Fibroblast of lung (primary cell): ENCODE measurements around the gene PHF14.

ENCODE experiments used
- EZH2 ChIP-seq: IDR thresholded peaks from 2 replicates; pipeline ENCODE4 v1.5.1; 2012; ENCODE audit warnings: low read length, control low read depth, mild to moderate bottlenecking; ENCODE audit errors: missing control alignments
- TF ChIP-seq, protein P1 (sequence below), 2 donors: IDR thresholded peaks in 1 of 2; conservative IDR thresholded peaks in 1 of 2; 1 replicate in 1 of 2; 2 replicates in 1 of 2; pipeline ENCODE4 v1.5.1; 2011 to 2012; ENCODE audit warnings: low read length in 2 of 2, control low read depth in 1 of 2, inconsistent platforms in 1 of 2, low read depth in 1 of 2, mild to moderate bottlenecking in 1 of 2

DNA sequence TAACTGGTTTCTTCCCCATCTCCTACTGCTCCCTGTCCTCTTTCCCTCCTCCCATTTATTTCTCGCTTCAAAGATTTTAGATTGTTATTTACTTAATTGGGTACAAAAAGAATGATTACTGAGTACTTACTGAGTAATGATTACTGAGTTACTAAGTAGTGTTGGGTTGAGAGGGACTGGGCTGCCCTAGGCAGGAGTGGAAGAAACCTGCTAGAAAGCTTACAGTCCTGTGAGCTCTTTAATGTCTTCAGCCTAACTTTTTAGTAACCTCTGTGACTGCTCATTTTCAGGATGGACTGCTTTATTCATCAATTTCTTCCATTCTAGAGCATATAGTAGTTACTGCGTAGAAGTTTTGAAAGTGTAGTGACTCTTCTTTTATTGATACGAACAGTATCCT, 7.6 kb downstream of the PHF14 start:
- TF ChIP-seq, protein P1, sequence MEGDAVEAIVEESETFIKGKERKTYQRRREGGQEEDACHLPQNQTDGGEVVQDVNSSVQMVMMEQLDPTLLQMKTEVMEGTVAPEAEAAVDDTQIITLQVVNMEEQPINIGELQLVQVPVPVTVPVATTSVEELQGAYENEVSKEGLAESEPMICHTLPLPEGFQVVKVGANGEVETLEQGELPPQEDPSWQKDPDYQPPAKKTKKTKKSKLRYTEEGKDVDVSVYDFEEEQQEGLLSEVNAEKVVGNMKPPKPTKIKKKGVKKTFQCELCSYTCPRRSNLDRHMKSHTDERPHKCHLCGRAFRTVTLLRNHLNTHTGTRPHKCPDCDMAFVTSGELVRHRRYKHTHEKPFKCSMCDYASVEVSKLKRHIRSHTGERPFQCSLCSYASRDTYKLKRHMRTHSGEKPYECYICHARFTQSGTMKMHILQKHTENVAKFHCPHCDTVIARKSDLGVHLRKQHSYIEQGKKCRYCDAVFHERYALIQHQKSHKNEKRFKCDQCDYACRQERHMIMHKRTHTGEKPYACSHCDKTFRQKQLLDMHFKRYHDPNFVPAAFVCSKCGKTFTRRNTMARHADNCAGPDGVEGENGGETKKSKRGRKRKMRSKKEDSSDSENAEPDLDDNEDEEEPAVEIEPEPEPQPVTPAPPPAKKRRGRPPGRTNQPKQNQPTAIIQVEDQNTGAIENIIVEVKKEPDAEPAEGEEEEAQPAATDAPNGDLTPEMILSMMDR (conservative IDR thresholded peaks at IDR 0.05 in 1 of 2, IDR thresholded peaks at IDR 0.05 in 1 of 2; ENCODE audit: low read depth in 1 of 2, low read length in 2 of 2), result no peak
- TF ChIP-seq EZH2, result no peak
